HG02588 (cell line): ENCODE measurements around the gene TCOF1.
"Not testable (repeated sequence)": the region's sequence is repeated elsewhere in the genome, so short reads cannot be mapped to it uniquely, and the experiment has no call there.

Source experiments
- ATAC-seq: cut with Tn5 transposase; IDR thresholded peaks from one replicate; pipeline ENCODE4 v1.9.1; 2021; ENCODE audit warnings: mild to moderate bottlenecking, moderate library complexity; ENCODE audit not compliant: unreplicated experiment

The TCOF1 gene

DNA sequence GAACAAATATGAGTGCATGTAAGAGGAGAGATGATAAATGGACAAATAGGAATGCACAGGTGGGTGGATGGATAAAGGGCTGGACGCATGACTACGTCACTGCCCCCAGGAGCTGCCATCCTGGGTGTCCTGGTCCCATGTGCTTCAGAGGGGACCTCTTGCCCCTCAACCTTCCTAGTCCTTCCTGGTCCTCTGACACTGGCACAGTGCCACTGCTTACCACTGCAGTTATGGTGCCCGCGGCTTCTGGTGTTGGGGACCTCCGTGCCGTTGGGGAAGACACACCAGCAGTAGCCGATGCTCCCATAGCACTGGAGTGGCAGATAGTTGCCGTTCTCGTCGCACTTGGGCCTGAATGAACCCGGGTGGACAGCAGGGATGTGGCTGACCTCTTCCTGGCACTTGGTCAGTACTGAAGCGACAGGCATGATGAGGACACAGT lies 45.4 kb downstream of the TCOF1 start:
- ATAC-seq: no peak

- no peak for ATAC-seq
These were observed 46.6 kb downstream of the TCOF1 start for GRCh38 chr5:150404121-150404520.

DNA sequence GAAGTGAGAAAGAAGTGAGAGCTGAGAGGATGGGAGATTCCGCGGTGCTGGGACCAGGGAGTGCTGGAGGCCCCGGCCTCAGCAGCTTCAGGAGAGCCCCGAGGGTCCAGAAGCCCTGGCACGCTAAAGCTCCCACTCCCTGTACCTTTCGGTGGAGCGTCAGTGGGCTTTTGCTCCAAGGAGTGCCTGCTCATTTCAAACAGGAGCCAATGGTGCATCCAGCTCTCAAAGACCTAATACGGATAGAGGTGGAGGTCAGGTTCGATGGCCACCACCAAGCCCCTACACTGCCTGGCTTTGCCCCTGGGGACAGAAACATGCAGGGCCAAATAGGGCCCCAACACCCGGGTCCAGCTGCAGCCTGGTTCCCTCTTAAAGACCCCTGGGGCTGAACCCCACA lies 47.0 kb downstream of the TCOF1 start:
- ATAC-seq: no peak

DNA sequence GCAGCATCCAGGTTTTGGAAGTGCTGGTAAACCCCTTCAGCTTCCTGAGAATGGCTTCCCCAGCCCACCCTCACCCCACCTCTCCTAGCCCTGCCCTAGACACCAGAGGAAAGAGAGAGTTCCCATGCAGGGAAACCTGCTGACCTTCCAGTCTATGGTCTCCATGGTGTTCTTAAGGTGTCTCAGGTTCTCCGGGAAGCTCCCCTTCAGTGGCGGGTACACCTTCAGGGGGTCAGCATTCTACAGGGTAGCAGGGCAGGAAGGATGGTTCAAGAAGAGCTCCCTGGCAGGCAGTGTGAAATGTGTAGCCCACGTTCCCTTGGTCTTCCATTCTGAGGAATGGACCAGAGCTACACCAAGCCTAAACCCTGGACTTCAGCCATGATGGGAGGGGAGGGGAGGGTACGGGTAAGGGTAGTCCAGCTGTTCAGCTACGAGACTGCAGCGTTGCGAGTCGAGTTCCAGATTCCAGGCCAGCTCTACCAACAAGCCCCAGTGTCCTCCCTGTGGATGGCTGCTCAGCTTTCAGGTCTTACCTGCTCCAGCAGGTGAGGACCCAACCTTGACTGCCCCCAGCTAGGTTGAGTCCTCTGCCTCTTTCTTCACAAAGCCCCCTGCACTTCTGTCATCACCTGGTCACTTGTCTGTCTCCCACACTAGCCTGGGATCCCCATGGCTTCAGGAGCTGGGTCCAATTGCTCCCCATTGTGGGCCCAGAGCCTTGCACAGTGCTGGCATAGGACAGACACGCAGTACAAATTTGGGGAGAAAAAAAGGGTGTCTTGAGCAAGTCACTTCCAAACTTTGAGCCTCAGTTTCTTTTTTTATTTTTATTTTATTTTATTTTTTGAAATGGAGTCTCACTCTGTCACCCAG lies 47.7 kb downstream of the TCOF1 start:
- ATAC-seq: no peak

GRCh38 chr5:150406103-150406722 lies 48.7 kb downstream of the TCOF1 start:
- ATAC-seq: no peak

- no peak for ATAC-seq
These were observed 49.2 kb downstream of the TCOF1 start for GRCh38 chr5:150406723-150407095.

DNA sequence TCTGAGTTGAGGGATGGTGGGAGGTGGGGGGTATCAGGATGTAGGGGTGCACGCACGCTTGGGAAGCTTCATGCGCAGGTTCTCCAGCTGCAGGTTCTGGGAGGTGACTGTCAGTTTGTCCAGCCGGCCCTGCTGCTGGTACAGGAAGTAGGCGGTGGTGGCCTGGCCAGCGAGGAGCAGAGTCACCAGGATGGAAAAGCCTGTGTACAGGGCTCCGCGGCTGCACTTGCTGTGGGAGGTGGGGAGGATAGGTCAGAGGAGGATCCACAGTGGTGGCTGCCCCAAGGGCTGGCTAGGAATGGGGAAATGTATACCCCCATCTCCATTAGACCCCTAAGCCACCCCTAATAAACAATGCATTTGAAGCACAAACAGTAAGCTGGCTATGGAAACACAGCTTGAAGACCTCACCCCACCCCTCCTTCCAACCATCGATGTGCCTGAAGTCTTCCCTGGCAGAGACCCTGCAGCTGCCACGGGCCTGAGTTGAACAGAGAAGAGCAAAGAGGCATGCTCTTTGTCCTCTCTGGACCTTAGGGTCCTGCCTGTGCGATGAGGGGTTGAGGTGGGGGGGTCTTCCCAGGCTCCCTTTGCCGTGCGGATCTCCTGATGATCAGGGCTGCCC lies 49.7 kb downstream of the TCOF1 start:
- ATAC-seq: no peak

DNA sequence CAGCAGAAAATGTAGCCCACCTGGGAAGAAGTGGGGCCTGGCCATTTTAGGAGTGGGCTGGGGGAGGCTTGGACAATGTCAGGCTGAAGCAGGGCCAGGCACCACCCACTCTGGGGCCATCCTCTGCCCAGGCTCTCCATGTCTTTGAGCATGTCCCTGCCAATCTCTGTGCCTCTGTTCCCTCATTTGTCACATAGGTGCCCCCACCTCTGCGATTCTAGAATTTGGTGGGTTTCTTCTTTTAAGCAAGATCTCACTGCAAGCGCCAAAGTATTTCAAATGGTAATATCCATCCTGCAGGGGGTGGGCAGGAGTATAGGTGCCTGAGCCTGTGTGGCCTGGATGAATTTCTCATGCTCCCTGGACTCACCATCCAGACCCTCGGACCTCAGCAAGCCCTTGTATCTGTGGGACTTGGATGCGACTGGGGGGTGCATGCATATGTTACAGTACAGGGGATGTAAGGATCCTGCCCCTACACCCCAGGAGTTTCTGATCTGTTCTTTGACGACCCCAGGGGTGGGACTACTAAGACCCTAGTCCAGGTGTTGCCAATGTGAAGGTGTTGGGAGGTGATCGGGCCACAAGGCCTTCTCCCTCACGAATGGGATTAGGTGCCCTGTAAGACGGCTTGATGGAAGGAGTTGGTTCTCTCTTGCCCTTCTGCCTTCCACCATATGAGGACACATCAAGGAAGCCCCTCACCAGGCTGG lies 50.9 kb downstream of the TCOF1 start:
- no peak for ATAC-seq

GRCh38 chr5:150409638-150410523 lies 52.4 kb downstream of the TCOF1 start:
- peak; percentile 29 for ATAC-seq

- ATAC-seq: no peak
These were observed 53.2 kb downstream of the TCOF1 start for GRCh38 chr5:150410524-150411244.

DNA sequence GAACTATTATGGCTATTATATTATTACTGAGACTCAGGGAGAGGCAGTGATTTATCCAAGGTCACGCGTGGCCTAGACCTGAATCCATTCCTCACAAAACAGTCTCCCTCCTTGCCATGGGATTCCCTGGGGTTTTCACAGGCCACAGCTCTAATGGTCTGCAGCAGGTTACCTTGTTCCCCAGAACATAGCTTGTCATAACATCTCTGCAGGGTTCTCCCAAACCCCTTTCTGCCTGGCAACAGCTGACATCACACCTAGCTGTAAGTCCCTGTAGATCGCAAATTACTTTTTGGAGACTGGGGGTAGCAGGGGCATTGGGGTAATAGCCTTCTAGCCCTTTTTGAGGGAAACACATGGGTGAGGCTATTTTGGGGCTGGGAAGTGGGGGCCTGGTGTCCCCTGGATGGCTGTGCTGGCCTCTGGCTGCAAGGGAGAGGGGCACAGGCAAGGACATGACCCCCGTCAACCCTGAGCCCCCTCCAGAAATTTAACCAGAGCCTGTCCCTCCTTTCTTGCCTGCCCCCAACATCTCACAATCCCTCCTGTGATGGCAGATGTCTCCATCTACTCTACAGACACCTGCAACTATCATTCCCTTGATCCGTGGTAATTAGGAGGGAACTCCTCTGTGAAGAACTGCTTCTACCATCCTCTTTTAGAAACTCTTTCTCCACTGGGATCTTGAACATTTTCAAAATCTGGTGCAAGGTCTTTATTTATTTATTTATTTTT lies 53.9 kb downstream of the TCOF1 start:
- no peak for ATAC-seq

DNA sequence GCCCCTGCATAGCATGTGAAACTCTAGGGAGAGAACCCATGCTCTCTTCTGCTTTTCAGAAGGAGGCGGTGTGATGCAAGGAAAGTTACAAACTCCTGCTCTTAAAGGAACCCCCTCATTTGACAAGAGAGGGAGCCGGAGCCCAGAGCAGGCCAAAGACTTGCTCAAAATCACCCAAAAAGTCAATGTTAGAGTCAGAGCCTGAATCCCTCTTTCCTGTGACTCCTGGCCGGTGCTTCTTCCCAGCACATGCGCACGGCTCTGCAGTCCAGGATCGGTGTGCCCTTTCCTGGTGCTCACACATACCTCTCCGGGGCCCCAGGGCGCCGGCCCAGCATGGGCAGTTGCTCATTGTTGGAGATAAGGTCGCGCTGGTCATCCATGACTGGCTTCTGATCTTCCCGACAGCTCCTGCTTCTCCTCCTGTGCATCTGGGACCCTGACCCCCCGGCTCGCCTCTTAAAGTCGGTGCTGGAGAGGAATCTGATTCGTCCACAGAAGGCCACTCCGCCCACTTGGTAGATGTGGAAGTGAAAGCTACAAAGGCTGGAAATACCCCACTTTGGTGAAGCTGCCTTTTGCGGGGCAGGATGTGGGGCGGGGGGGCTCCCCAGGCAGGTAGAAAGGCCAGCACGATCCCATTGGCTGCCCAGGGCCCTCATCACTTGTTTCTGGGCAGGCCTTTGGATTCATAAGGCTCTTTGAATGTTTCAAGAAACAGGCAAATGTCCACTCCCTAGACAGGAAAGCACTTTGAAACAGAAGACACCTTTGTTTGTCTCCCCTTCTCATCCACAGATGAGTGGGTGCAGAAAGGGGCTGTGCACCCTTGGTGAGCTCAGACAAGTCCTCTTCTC lies 55.0 kb downstream of the TCOF1 start, which contains the start of gene CD74:
TSS of gene CD74 (minus strand) at position 592 of the 857 bp plus-strand sequence. CDS start at position 431, 161 bp downstream.
- peak; percentile 69 for ATAC-seq

GRCh38 chr5:150413176-150413901 lies 55.8 kb downstream of the TCOF1 start:
- no peak for ATAC-seq

DNA sequence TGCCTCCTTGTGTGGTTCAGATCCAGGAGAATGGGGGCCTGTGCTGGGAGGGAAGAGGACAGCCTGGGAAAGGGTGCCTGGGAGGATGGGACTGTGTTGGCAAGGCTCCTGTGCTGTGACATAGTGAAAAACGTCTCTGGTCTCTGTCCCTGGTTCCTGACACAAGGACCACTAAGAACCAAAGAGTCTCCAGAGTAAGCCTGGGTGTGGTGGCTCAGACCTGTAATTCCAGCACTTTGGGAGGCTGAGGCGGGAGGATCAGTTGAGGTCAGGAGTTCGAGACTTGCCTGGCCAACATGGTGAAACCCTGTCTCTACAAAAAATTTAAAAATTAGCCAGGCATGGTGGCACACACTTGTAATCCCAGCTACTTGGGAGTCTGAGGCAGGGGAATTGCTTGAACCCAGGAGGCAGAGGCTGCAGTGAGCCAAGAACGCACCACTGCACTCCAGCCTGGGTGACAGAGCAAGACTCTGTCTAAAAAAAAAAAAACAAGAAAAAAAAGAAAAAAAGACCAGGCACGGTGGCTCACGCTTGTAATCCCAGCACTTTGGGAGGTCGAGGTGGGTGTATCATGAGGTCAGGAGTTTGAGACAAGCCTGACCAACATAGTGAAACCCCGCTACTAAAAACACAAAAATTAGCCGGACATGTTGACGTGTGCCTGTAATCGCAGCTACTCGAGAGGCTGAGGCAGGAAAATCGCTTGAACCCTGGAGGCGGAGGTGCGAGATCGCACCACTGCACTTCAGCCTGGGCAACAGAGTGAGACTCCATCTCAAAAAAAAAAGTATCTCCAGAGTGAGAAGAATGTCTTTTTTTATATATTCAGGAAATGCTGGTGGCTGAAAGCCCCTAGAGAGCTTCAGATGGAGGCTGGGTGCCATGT lies 56.6 kb downstream of the TCOF1 start:
- ATAC-seq: not testable (repeated sequence)

DNA sequence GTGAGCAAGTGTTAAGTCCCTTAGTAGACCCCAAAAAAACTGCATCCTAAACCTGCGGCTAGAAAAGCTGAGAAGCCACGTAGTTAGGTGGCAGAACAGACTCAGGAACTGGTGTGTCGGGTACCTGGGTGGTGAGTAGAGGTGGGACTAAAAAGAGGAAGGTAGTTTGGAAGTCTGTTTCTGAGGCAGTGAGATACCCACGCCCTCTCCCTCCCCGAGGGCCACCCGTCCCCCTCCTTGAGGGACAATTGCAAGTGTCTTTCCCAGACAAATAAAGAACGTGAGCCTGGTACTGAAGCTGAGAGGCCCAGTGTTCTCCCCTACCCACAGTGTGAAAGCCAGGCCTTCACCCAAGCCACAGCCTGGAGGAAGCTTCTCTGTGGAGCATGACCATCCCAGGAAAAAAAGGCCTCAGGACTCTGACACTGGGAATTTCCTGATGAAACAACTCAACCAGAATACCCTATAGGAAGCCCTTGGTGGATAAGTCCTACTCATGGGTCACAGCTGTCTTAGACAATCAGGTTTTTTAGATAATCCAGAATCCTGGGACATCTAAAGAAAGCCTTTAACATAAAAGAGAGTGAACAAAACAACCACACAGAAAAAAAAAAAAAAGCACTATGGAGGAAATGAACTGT lies 62.3 kb downstream of the TCOF1 start:
- no peak for ATAC-seq

DNA sequence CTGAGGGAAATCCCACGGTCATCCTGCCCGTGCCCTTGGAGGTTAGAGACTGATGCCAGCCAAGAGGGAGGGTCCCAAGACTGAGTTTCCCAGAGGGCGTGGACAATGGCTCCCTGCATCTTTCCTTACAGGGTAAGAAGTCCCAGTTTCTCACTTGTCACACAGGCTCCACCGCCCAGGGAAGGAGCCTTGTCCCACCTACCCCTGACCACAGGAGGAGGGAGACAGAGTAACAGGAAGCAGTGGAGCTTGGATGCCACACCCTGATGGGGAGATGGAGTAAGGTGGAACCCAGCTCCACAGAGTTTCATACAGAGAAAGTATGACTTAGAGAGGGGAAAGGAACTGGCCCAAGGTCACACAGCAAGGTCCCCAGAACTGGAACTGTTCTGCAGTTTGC lies 64.6 kb downstream of the TCOF1 start:
- no peak for ATAC-seq
